GM19468 (cell line): ENCODE data around the gene SELENOI.
"Not testable (repeated sequence)": the region's sequence is repeated elsewhere in the genome, so short reads cannot be mapped to it uniquely, and the experiment has no call there.

Experiments
- ATAC-seq: cut with Tn5 transposase; IDR thresholded peaks from one replicate; pipeline ENCODE4 v1.9.1; 2021; ENCODE audit warnings: mild to moderate bottlenecking, moderate library complexity, moderate number of reproducible peaks; ENCODE audit not compliant: unreplicated experiment; ENCODE audit errors: extremely low read depth

The SELENOI gene

GRCh38 chr2:26325851-26326250 lies 20.1 kb upstream of the SELENOI start:
- no peak for ATAC-seq

GRCh38 chr2:26326514-26326913 lies 19.4 kb upstream of the SELENOI start:
- ATAC-seq: no peak

- ATAC-seq: no peak
These were observed 18.4 kb upstream of the SELENOI start for GRCh38 chr2:26327291-26328272.

GRCh38 chr2:26329083-26329482 lies 16.9 kb upstream of the SELENOI start:
- not testable (repeated sequence) for ATAC-seq

- ATAC-seq: no peak
These were observed 15.8 kb upstream of the SELENOI start for GRCh38 chr2:26330114-26330549.

- ATAC-seq: no peak
These were observed 15.3 kb upstream of the SELENOI start for GRCh38 chr2:26330604-26331003.

GRCh38 chr2:26331321-26331720 lies 14.6 kb upstream of the SELENOI start:
- ATAC-seq: not testable (repeated sequence)

DNA sequence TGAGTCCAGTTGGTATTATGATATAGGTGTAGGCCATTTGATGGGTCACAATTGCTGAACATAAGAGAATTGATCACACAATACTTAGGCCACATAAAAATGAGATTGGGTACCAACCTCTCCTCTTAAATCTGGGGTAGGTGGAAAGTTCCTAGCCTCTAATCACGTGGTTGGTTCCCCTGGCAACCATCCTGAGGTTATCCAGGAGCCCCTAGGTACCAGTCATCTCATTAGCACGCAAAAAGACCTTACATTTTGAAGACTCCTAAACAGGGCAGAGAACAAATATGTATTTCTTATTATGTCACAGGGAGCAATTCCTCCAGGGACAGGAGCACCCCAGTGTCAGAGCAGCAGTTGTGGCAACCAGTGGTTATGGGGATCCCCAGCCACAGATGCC lies 12.7 kb upstream of the SELENOI start:
- no peak for ATAC-seq

DNA sequence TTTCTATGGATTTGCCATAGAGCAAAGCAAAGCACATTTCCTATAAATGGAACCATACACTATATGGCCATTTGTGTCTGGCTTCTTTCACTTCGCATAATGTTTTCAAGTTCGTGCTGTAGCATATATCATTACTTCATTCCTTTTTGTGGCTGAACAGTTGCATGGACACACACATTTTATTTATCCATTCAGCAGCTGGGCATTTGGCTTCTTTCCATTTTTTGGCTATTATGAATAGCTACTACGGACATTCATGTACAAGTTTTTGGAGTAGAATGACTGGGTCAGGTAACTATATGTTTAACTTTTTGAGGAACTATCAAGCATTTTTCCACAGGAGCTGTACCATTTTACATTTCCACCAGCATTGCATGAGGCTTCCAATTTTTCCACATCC lies 10.7 kb upstream of the SELENOI start:
- no peak for ATAC-seq

DNA sequence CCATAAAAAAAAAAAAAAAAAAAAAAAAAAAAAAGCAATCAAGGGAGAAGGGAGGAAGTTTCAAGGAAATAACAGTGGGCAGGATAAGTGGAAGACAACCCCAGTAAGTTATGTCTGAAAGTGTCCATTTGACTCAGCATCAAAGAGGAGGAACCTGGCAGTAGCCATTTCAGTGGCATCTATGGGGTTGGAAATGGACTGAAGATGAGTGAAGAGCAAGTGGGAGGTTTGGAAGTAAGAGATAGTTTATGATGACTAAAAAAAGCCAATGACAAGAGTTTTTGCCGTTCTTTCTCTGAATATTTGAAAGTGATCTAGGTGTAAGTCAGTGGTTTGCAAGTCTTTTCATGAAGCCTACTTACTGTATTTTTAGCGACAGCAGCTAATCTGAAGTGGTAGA lies 9.2 kb upstream of the SELENOI start:
- ATAC-seq: no peak

- ATAC-seq: no peak
These were observed 8.6 kb upstream of the SELENOI start for GRCh38 chr2:26337298-26337697.

DNA sequence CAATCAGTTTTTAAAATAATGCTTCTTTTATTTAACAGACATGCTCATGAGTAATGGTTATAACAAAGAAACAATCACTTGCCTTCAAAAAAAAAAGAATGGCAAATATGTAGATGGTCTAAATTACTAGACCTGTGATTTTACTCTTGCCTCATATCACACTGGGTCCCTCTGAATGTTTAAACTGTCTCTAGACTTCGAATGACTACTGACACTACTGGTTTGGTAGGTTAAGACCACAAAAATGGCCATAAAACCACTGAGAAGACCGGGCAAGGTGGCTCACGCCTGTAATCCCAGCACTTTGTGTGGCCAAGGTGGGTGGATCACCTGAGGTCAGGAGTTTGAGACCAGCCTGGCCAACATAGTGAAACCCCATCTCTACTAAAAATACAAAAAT lies 5.1 kb upstream of the SELENOI start:
- no peak for ATAC-seq

DNA sequence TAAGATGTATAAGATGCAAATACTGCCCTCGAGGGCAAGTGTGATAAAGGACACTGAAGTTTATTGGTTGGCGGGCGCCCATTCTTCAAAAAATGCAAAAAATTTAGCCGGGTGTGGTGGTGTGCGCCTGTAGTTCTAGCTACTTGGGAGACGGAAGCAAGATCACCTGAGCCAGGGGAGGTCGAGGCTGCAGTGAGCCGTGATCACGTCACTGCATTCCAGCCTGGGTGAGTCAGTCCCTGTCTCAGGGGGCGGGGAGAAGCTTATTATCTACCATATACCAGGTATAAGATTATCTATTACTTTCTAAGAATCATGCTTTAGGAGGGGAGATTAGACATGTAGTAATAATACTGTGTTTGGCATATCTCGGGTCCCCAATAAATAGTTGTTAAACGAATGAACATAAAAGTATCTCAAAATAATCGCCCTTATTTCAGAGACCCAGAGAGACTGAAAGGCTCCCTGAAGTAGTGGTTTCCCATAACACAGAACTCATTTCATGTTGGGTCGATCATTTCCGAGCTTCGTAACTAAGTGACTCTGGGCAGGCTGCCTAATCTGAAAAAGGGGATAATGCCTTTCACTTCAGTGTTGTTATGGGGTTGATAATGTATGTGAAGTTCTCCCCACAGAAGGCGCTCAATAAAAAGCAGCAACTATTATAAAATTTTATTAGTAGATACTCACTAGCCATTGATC lies 1.2 kb upstream of the SELENOI start:
- no peak for ATAC-seq

DNA sequence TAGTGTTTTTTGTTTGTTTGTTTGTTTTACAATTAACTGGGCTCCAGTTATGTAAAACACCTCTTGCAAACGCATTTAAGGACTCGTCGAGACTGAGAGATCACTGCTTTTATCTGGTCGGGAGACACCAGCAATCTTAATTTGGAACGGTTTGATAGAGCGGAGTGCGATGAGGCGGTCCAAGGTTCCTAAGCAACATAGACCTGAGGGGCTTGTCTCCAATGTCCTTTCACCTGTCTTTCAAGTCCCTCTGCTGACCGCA lies 729 bp upstream of the SELENOI start:
- ATAC-seq: no peak

DNA sequence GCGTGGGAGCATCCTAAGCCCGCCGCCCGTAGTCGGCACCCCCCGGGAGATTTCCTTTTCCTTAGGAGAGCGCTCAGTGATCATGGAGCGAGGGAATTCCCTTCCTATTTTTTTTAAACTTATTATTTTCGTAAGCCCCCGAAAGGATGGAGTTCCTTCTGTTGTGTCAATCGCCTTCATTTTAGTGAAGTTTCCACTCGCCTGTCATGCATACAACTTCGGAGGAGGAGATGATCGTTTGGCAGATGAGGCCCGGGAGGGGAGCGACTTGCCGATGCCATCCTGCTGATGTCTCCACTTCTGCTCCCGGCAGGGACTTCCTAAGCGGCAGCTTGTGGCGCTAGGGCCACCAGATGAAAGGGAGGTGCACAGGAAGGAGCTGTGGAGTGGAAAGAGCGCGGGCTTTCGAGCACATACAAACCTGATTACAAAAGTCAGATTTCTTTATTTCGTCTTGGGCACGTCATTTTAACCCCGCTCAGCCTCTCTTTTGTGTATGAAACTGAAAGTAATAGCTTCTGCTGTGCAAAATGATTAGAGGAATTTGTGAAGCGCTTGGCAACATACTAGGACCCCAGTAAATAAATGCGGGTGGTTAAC lies 611 bp downstream of the SELENOI start, which contains the start of gene ADGRF3:
TSS of gene ADGRF3 (minus strand) at position 336 of the 600 bp plus-strand sequence. CDS start 555 bp downstream, outside the sequence.
- no peak for ATAC-seq

- ATAC-seq: no peak
These were observed 1.4 kb downstream of the SELENOI start for GRCh38 chr2:26347286-26347865.

- ATAC-seq: no peak
These were observed 3.7 kb downstream of the SELENOI start for GRCh38 chr2:26349690-26350089.

GRCh38 chr2:26351375-26352090 lies 5.6 kb downstream of the SELENOI start:
- no peak for ATAC-seq

- ATAC-seq: no peak
These were observed 6.9 kb downstream of the SELENOI start for GRCh38 chr2:26352892-26353291.

GRCh38 chr2:26354469-26354868 lies 8.5 kb downstream of the SELENOI start:
- ATAC-seq: not testable (repeated sequence)
